ENCODE results near the gene DET1. TPM values are rescaled to one million over a fixed set of nuclear protein-coding genes. Genes with fewer than 3 reads are reported as not detected.
"Not testable (repeated sequence)": the region's sequence is repeated elsewhere in the genome, so short reads cannot be mapped to it uniquely, and the experiment has no call there.

The DET1 gene
- total RNA-seq, 1 experiment from 2014 or later, result 13.0 TPM

DNA sequence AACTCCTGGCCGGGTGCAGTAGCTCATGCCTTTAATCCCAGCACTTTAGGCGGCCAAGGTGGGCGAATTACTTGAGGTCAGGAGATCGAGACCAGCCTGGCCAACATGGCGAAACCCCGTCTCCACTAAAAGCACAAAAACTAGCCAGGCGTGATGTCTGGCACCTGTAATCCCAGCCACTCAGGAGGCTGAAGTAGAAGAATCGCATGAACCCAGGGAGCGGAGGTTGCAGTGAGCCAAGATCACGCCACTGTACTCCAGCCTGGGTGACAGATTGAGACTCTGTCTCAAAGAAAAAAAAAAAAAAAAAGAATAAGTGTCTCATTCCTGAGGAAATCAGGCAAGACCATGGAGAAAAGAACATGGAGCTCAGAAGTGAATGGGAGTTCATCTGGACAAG is 77.8 kb downstream of the DET1 start:
- not testable (repeated sequence) for DNase-seq (ENCODE audit: extremely low read depth, low read depth)

DNA sequence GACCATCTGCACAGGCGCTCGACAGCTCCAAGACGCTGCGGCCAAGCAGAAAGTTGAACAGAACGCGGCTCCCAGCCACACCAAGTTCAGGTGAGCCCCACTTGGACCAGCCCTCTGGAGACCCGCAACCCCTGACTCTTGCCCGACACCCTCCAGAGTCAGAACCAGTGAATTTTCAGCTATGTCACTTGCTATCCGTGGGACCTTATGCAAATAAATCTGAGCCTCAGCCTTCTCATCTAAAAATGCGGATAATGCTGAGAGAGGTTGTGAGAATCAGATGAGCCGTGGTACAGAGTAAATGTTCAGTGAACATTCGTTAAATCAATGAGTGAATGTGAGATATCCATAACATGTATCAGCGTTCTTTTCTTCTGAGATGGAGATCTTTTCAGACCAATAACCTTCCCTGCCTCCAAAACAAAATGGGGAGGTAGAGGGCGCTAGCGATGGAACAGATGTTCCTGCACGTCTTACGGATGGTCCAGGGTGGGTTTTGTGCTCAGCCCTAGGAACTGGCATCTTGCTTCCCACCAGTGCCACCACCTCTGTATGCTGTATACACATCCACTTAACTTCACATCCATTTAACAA is 78.4 kb downstream of the DET1 start:
- DNase-seq (ENCODE audit: extremely low read depth, low read depth), result no peak

DNA sequence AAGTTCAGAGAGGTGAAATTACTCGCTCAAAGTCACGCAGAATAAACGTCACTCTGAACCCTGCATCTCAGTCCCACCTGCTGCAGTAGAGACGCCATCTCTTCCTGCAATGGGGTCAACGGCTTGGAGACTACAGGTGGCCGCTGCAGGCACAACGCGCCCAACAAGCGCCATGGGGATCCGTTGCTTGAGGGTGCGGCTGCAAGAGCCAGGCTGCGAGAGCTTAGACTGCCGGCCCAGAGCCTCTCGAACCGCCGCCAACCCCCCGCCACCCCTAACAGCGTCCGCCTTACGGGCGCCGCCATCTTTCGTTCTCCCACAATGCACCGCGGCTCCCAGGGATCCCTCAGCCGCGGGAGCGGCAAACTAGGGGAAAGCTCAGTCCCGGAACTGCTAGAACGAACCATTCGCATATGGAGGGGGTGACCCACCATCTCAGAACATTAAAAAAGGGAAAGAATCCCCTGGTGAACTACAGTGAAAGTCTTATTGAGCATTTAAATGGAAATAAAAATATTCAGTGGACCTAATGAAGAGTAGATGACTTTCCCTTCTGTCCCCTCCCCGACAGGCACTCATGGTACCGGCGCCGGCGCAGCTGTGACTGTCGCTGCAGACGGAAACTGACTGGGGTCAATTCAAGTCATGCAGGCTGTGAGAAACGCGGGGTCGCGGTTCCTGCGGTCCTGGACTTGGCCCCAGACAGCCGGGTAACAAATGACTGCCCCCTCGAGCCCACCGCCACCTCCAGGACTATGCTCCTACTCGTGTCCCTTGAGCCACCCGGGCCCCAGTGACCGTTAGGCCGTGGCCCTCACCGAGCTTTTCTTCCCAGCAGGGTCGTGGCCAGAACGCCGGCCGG is 79.2 kb downstream of the DET1 start, which contains the start of the genes MRPL46 and MRPS11:
MRPL46 (minus strand) TSS at position 316 of the 862 bp plus-strand sequence; CDS start at position 305, 11 bp downstream.
MRPS11 (plus strand) TSS at position 636 of the 862 bp plus-strand sequence; CDS start at position 646, 10 bp downstream.
- DNase-seq (ENCODE audit: extremely low read depth, low read depth), result peak; percentile 82

DNA sequence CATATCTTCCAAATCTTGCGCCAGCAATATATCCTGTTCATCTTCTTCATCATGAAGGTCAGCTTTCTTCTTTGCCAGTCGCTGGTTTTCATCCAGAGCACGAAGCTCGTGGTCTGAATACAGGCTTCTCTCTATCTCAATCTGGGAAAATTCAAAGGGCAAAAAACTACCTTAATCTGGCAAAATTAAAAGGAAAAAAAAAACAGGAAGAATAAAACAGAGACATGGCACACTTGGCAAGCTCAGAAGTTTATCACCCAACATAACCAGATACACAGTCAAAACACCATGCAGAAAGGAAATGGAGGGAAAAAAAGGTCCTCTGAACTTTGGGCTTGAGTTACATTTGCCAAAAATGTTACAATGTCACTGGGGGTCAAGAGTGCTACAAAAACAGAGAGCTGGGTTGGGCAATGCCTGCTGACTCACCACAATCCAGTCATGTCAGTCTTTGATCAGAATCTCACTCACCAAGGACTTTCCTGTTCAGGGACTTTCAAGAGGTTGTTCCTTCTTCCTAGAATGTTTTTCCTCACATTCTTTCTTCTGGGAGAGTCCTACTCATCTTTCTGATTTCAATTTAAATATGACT is 80.8 kb downstream of the DET1 start:
- DNase-seq (ENCODE audit: extremely low read depth, low read depth), result no peak

DNA sequence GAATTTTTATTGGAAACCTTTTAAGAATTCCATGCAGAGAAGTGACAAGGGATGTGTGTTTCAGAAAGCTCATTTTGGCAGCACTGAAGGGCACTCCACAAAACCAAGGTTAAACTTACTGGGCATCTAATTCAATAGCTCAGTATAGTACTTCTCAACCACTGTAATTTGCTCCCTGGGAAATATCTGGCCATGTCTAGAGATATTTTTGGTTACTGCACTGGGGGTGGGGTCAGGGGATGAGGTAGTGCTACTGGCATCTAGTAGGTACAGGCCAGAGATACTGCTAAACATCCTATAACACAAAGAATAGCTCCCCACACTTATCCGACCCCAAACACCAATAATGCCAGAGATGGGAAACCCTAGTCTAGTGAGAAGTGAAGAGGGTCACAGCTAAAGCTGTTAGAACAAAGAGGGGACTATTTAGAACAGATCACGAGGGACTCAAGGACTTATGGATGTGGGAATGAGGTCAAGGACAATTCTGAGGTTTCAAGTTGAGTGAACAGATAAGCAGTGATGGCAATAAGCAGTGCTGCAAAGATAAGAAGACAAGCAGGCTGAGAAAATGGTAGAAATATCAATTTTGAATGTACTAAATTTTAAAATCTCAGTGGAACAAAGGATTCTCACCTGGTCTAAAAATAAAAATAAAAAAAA is 82.5 kb downstream of the DET1 start:
- DNase-seq (ENCODE audit: extremely low read depth, low read depth), result no peak

Small RNA genes lying within 50 kb of the gene (small RNA-seq; reads per million reads assigned to genes)
- gene AC013489.2, result 0 reads per million in 2 experiments

Other genes starting within 250 kb of the DET1 start
- 38.3 and 41.1 TPM in 2 replicates for gene MRPL46, start 79.3 kb downstream of the DET1 start, total RNA-seq (2014; rRNA removed; shearing (Covaris generic))
- gene MRPS11, start 79.0 kb downstream of the DET1 start, total RNA-seq (2014; rRNA removed; shearing (Covaris generic)), result 44.6 and 53.2 TPM in 2 replicates
- gene AEN, start 74.7 kb upstream of the DET1 start, total RNA-seq (2014; rRNA removed; shearing (Covaris generic)), result 76.7 and 80.5 TPM in 2 replicates
- 253 and 263 TPM in 2 replicates for gene ISG20, start 92.3 kb upstream of the DET1 start, total RNA-seq (2014; rRNA removed; shearing (Covaris generic))